B cell (primary cell): ENCODE data around the gene AGPAT3.

Experiments used
- CTCF ChIP-seq: fragments of 200-600 bp; IDR thresholded peaks from one replicate; pipeline ENCODE4 v1.8.0; 2022; ENCODE audit warnings: antibody characterized with exemption, mild to moderate bottlenecking
- EZH2 ChIP-seq: IDR thresholded peaks from 2 replicates; pipeline ENCODE4 v1.6.1; 2012; ENCODE audit warnings: borderline replicate concordance, low read depth, mild to moderate bottlenecking, moderate library complexity, low read length; ENCODE audit not compliant: insufficient read depth, poor library complexity, severe bottlenecking

GRCh38 chr21:43948740-43949498 lies 83.9 kb downstream of the AGPAT3 start:
- TF ChIP-seq CTCF (no peak), EZH2 (no peak)
